Endothelial cell of umbilical vein (primary cell): Measurements from ENCODE around the gene ACYP2. TPM values are rescaled to one million over a fixed set of nuclear protein-coding genes. Genes with fewer than 3 reads are reported as not detected.

Experiments used
- BruUV-seq: library from RNA; stranded (reverse); fragments of 400-500 nt; replicated peaks from 2 replicates; lab custom pipeline; 2021; lab: Mats Ljungman, UMichigan
- CTCF ChIA-PET: fragments of 300-600, 350-600 bp; sonication (Branson Sonifier 250); formaldehyde crosslinking; loops from one replicate; lab custom pipeline; 2021; ENCODE audit warnings: antibody characterized with exemption, inconsistent platforms; lab: Charles Lee
- POLR2A ChIA-PET: fragments of 300-600, 350-600 bp; sonication (Branson Sonifier 250); formaldehyde crosslinking; loops from one replicate; lab custom pipeline; 2021; ENCODE audit warnings: antibody characterized with exemption, inconsistent platforms; lab: Charles Lee
- DNase-seq: peaks from one replicate; pipeline ENCODE4 v3.0.0-alpha.2; 2011; ENCODE audit warnings: low read depth, low spot score
- FAIRE-seq: peaks from 2 replicates; lab custom pipeline; 2011; peaks lifted over from hg19 to GRCh38; lab: Jason Lieb, UNC
- H2AFZ ChIP-seq: 2 replicates; pipeline ENCODE4 v1.6.0; 2012; ENCODE audit warnings: low read depth, low read length, control low read depth, inconsistent platforms
- H3K27ac ChIP-seq: 2 replicates; pipeline ENCODE4 v1.5.1; 2011; ENCODE audit warnings: low read depth, mild to moderate bottlenecking, control low read depth, low read length, moderate library complexity; ENCODE audit not compliant: insufficient read depth
- H3K27me3 ChIP-seq, 2 experiments: 2 replicates each; pipeline versions ENCODE4 v1.6.0 to v1.6.1; 2011; ENCODE audit warnings: low read length in 2 of 2, mixed read lengths in 1 of 2; ENCODE audit not compliant: control insufficient read depth in 2 of 2, insufficient read depth in 2 of 2
- H3K36me3 ChIP-seq, 2 experiments: 2 replicates in 1 of 2; 3 replicates in 1 of 2; pipeline ENCODE4 v1.5.1; 2011; ENCODE audit warnings: low read length in 2 of 2, mild to moderate bottlenecking in 1 of 2, moderate library complexity in 1 of 2; ENCODE audit not compliant: control insufficient read depth in 2 of 2, insufficient read depth in 2 of 2; ENCODE audit errors: extremely low read depth in 1 of 2
- H3K4me1 ChIP-seq: 3 replicates; pipeline ENCODE4 v1.5.1; 2011; ENCODE audit warnings: mild to moderate bottlenecking, low read length; ENCODE audit not compliant: control insufficient read depth, insufficient read depth; ENCODE audit errors: extremely low read depth
- H3K4me2 ChIP-seq: 2 replicates; pipeline ENCODE4 v1.6.1; 2011; ENCODE audit warnings: low read length, control low read depth, mixed read lengths; ENCODE audit not compliant: insufficient read depth
- H3K4me3 ChIP-seq, 3 experiments: fragments of 200-600 bp in 1 of 3; sonication (generic), shearing (Covaris generic) in 1 of 3; replicated peaks in 1 of 3; 2 replicates each; pipeline ENCODE4 v1.5.1; 2011 to 2016; ENCODE audit warnings: control low read depth in 3 of 3, low read length in 3 of 3, mild to moderate bottlenecking in 2 of 3, inconsistent platforms in 1 of 3, low read depth in 1 of 3, moderate library complexity in 1 of 3; ENCODE audit not compliant: insufficient read depth in 1 of 3
- H3K79me2 ChIP-seq: 2 replicates; pipeline ENCODE4 v1.6.0; 2012; ENCODE audit warnings: low read length, inconsistent platforms; ENCODE audit not compliant: control insufficient read depth, insufficient read depth
- H3K9ac ChIP-seq: replicated peaks from 2 replicates; pipeline ENCODE3; 2011; ENCODE audit warnings: low read length, control low read depth; ENCODE audit not compliant: insufficient read depth; ENCODE audit errors: extremely low read depth
- H3K9me1 ChIP-seq: replicated peaks from 3 replicates; pipeline ENCODE4 v1.6.0; 2011; ENCODE audit warnings: mild to moderate bottlenecking, low read length; ENCODE audit not compliant: control insufficient read depth, insufficient read depth; ENCODE audit errors: extremely low read depth
- H3K9me3 ChIP-seq: replicated peaks from 2 replicates; pipeline ENCODE4 v1.5.1; 2012; ENCODE audit warnings: low read length, inconsistent platforms; ENCODE audit not compliant: control insufficient read depth, insufficient read depth
- H4K20me1 ChIP-seq: replicated peaks from 2 replicates; pipeline ENCODE3; 2011; ENCODE audit warnings: mild to moderate bottlenecking, low read length; ENCODE audit not compliant: control insufficient read depth, insufficient read depth; ENCODE audit errors: extremely low read depth
- FOS ChIP-seq: IDR thresholded peaks from 2 replicates; pipeline ENCODE4 v1.6.1; 2011; ENCODE audit warnings: mild to moderate bottlenecking, low read length, moderate library complexity, borderline replicate concordance; ENCODE audit not compliant: insufficient read depth
- POLR2AphosphoS5 ChIP-seq: IDR thresholded peaks from 2 replicates; pipeline ENCODE4 v1.6.1; 2012; ENCODE audit warnings: low read depth, mild to moderate bottlenecking, control low read depth, low read length, moderate library complexity; ENCODE audit not compliant: insufficient read depth
- dilution Hi-C: fragments of 300-500 bp; cut with MboI; formaldehyde crosslinking; loops from one replicate; pipeline ENCODE4 v1.15.0; 2019; ENCODE audit warnings: low sequenced_read_pairs; ENCODE audit not compliant: extremely low pct_ligation_motif_present
- intact Hi-C: fragments of 100-400 bp; cut with micrococcal nuclease; formaldehyde crosslinking; loops from one replicate; pipeline ENCODE4 v1.10.0; 2022
- polyA plus RNA-seq, 4 experiments: library from polyadenylated mRNA; depleted of rRNA in 3 of 4; stranded (reverse) in 3 of 4; unstranded in 1 of 4; fragments of >200 nt; gene quantifications; 2 replicates each; pipeline versions ENCODE4 v1.2.1 to v1.2.3, GENCODE V29; 2011 to 2012; ENCODE audit warnings: missing spikeins in 1 of 4
- total RNA-seq: library from RNA; stranded (reverse); gene quantifications from 2 replicates; pipeline ENCODE4 v1.2.3, GENCODE V29; 2021

ACYP2 gene
- total and polyA plus RNA-seq, 2 donors (not counting 3 experiments of a cell fraction or from before 2014, with no cell fraction given) = 3.9 to 7.9 TPM

DNA sequence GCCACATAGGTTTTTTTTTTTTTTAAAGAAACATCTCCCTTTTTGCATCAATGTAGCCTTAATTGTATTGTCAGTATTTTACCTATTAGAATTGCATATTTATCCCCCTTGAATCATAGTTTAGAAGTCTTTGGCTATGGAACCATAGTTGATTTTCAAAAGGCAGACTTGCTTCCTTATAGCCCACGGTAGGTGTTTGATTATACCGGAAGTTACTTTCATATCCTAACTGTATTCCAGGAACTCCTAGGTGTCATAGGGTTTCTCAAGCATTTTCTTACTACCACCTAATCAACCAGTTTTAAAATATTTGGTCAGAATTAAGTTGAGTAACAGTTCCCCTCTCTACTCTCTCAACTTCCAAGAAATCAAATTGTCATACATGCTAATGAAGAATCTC, 227.2 kb downstream of the ACYP2 start:
- CTCF ChIA-PET = interaction anchor here (1.2 to 5.4 kb wide), 3 partner anchors 10 to 161 kb away, joined by 3 to 22 read pairs (median 7); no protein-coding TSS in a partner anchor
- no peaks in the 10 kb centered on the region for H4K20me1 ChIP-seq
- no TSS peak for BruUV-seq
- POLR2A ChIA-PET = no interaction called here
- no peaks in the 10 kb centered on the region for H3K36me3 ChIP-seq
- no peak for FAIRE-seq
- DNase-seq = no peak
- intact Hi-C loops (no loop called here), dilution Hi-C loops (no loop called here)
- H3K4me2 ChIP-seq = no peak overlapping the region
- no peak overlapping the region for H2AFZ ChIP-seq
- peaks cover 0 to 2% of the 10 kb centered on the region in 2 experiments for H3K27me3 ChIP-seq
- no peak overlapping the region for H3K27ac ChIP-seq
- H3K9me1 ChIP-seq = no peaks in the 10 kb centered on the region
- H3K79me2 ChIP-seq = no peaks in the 10 kb centered on the region
- no peaks in the 10 kb centered on the region for H3K9me3 ChIP-seq
- no peaks in the 10 kb centered on the region for H3K4me1 ChIP-seq
- no peak overlapping the region for H3K9ac ChIP-seq
- H3K4me3 ChIP-seq = no peak overlapping the region
- no peak for TF ChIP-seq POLR2AphosphoS5

- no peak for TF ChIP-seq FOS
- FAIRE-seq (no peak), DNase-seq (no peak)
- Histone ChIP-seq H4K20me1 (no peaks in the 10 kb centered on the region), H3K9me1 (no peaks in the 10 kb centered on the region), H3K9me3 (no peaks in the 10 kb centered on the region), H3K9ac (no peak overlapping the region), H3K27me3 (peaks cover 0 to 2% of the 10 kb centered on the region in 2 experiments), H3K27ac (no peak overlapping the region), H3K4me1 (no peaks in the 10 kb centered on the region), H3K4me2 (no peak overlapping the region), H3K79me2 (no peaks in the 10 kb centered on the region), H3K36me3 (no peaks in the 10 kb centered on the region), H2AFZ (no peak overlapping the region), H3K4me3 (no peak overlapping the region)
- CTCF ChIA-PET = no interaction called here
- no TSS peak for BruUV-seq
- POLR2A ChIA-PET = no interaction called here
- intact Hi-C loops (no loop called here), dilution Hi-C loops (no loop called here)
These were observed 232.2 kb downstream of the ACYP2 start for GRCh38 chr2:54347622-54348021.
